NCI-H146 (cell line): Measurements from ENCODE around the gene SCUBE3.

Source experiments
- DNase-seq: peaks from one replicate; lab custom pipeline; 2025; lab: John Stamatoyannopoulos, UW

Gene SCUBE3

DNA sequence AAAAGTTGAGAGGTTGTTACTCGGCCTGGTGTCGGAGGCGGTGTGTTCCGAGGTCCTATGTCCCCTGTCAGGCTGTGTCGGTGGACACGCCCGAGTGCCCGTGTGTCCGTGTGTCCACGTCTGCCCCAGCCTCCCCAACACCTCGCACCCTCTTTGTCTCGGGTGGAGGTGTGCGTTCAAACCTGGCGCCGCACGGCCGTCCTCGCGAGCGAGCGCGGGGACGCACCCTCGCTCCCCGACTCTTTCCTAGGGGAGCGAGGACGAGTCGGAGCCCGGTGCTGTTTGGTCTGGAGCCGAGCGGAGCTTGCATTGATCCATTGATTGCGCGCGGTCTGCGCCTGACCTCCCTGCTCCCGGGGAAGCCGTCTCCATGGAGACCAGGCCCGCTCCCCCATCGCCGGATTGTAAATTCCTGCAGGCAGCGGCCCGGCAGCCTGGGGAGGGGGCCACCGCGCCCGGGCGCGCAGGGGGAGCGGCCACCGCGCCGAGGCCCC, 411 bp upstream of the SCUBE3 start:
- peak; percentile 70 for DNase-seq

DNA sequence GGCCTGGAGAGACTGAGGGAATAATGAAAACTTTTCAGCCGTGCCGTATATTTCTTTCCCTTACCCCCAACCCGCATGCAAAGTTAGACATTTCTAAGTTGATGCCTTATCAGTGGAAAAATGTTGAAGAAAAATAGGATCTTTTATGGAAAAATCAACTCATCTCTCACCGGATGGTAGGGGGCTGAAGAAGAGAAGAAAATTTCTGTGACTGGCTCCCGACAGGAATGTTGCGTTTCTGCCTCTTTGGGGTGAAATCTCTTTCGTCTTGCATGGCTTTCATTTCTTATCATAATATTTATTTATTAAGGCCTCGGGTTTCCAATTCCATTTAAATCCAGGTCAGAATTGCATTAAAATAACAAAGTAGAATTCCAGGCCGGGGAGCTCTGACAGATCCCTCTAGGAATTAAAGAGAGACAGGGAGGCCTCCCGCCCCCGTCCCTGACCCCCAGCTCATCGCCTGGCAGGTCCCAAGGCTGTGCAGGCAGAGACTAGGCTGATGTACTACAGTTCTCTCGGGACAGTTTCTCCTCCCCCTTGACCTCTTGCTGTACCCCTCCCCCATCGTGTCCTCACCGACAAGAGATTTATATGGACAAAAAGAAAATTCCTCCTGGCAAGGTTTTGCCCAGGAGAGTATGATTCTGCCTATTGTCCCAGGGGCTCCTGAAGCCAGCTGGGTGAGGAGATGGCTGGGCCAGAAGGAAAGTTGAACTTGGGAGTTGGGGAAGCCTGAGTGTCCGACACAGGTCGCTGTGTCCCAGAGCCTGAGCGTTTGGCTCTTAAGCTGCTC, 1.3 kb downstream of the SCUBE3 start:
- DNase-seq = no peak

DNA sequence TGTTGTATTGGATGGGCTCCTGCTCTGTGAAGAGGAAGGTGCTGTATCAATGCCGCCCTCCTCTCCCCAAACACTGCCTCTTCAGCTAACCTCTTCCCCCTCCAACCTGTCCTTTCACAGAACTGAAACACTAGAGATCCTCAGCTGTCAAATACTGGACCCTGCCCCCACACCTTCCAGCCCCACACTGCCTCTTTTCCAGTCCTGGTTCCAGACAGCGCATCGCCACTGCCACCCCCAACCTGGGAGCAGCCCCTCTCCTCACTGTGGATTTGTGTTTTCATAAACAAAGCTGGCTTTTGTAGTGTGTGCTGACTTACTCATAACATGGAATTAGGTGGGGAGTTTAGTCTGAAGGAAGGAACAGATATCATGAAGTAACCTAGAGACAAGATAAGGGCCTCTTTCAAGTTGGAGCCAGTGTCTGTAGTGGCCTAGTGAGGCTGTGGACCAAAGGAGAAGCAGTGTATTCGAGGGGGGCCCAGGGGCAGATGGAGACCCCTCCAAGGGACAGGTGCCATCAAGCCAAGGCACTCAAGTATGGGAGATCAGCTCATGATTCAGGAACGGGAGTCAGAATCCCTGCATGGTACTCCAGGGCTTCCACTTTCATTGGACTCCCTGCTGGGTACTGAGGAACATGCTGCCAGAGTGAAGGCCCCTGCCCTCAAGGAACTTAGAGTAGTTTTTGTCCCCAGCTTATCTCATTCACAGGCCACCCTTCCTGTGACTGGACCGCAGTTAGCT, 2.1 kb downstream of the SCUBE3 start:
- DNase-seq = no peak

DNA sequence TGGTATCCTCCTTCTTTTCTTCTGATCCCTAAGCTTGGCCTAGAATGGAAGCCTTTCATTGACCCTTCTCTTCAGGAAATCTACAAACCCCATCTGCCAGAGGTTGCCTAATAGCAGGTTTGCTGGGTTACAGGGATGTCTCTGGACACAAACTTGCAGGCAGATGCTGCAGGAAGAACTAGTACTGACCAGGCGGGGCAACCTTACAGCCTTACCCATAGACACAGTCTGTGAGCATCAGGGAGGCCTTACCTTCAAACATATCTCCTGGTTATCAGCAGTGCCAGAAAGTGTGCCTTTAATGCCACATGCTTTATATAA, 2.6 kb downstream of the SCUBE3 start:
- DNase-seq = no peak

DNA sequence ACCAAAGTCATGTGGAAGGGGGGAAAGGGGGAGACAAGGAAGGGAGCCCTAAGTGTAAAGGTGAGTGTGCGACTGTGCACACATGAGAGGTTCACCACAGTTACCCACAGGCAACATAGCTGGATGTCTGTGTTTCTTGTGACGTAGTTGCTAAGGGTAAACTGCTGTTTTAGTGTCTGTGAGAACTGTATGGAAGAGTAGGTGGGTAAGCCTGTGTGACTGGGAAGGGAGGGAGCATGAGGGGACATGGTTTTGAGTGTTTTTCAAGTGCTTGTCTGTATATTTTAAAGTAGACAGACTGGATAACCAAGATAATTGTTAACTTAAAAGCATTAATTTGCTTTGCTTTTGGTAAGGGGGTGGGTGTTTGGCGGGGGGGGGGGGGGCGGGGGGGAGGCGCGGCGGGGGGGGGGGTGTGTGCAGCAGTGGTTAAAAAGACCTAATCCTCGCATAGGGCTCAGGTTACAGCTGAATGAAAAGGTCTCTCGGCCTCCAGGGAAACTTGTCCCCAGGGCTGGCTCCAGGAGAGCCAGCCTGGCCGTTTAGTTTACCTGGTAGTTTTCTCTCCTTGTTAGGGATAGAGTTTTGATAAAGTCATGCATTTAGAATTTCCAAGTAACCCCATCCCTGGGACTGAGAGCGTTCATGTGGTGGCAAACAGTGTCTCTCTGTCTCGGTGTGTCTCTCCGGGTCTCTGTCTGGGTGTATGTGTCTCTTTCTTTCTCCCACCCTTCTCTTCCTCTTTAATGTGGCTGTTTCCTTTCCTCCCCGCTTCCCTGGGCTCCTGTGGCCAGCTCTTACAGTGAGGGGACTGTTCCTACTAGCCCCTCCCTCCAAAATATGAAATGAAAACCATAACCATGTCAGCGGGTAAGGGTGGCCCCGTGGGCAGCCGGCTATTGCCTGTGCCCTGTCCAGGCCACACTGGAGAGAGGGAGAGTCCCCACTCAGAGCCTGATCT, 3.4 kb downstream of the SCUBE3 start:
- DNase-seq = peak; percentile 70

DNA sequence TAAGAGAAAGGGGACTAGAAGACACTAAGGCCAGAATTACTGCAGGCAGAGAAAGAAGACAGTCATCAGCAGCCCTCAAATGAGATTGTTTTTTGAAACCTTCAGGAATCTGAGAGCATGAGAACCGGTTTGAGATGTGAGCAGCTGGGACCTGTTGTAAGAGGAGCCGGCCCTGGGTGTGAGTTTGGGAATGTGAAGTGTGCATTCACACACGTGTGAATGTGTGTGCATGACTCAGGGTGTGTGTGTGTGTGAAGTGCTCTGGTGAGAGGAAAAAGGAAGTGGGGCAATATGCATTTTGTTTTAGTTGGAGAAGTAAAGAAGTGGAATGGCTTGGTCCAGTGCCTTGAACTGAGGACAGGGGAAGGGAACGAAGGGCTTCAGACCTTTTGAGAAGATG, 4.3 kb downstream of the SCUBE3 start:
- DNase-seq = no peak

DNA sequence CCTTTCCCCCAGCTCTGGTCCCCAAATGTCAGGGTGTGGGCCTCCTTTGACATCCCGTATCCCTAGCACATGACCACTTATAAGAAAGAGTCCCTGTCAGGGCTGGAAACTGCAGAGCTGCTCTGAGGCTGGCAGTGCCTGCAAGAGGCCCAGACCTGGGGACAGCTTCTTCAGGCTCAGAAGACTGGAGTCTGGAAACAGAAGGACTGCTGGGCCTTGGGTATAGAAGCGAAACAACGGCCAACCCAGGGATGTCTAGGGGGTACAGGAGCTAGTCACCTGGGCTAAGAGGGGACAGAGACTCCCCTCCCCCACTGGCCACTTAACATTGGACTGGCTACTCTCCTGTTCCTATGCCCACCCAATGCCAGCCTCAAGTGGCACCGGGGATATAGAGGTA, 4.7 kb downstream of the SCUBE3 start:
- no peak for DNase-seq

DNA sequence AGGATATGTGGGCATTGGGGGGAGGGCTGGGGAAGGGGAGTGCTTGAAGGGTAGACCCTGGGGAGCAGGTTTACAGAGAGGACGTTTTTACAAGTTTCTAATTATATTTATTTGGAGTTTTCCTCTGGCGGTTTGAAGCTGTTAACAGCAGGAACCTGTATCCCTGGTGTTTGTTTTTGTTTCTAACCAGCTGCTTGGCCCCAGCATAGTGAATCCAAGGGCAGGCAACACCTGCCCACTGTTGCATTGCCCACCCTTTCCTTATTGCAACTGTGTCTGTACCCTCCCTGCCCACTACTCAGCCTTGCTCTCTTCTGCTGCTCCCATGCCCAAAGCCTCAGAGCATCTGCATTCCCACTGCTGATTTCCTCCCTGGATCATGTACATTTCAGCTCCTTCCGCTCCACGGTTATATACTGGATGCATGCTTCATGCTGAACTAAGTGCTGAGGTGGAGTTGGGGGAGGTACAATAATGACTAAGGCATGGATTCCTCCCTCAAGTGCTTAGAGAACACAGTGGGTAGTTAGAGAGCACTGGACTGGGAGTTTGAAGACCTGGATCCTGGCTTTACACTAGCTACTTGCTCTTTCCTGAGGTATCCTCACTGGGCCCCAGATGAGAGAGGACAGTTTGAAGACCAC, 6.0 kb downstream of the SCUBE3 start:
- peak; percentile 68 for DNase-seq

DNA sequence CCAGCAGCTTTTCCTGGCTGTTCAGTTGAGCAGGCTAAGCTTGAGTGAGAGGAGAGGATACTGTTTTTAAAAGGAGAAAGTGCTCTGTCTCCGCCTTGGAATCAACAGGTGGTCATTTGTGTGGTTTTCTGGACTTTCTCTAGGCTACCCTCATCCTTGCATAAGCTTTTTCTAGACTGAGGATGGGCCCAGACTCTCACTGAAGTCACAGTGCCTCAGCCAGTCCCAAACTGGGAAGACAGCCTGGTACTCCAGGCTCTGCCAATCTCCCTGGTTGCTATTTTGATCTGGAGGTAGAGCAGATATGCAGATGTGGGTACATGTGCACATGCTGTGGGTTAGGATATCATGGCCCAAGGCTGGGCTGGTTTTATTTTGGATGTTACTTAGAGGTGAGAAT, 7.0 kb downstream of the SCUBE3 start:
- no peak for DNase-seq

DNA sequence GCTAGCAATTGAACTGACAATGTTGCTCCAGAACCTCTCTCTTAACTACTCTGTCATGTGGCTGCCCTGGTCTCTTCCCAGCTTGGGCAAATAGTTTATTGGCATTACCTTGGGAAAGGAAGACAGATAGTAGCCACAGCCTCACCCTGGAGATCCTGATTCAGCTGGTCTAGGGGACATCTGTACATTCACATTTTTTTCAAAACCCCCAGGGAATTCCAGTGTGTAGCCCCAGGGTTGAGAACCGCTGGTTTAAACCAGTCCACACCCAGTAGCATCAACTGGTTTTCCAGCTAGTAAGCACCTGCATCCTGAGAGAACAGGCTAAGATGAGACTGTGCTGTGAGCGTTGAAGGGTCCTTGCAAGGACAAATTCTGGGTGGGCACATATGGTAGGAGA, 9.6 kb downstream of the SCUBE3 start:
- DNase-seq = no peak

DNA sequence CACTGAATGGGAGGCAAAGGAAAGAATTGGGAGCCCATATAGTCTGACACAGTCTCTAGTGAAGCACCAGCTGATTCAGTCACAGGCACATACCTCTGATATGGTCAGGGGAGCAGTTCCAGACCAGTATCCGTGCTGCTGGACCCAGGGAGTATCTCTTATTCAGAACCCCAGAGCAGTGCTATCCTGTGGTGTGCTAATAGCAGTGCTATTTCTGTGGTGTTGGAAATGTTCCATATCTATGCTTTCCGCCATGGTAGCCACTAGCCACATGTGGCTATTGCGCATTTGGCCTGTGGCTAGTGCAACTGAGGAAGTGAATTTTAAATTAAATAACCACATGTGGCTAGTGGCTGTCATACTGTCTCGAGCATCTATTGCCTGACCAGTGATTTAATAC, 11.0 kb downstream of the SCUBE3 start:
- DNase-seq = no peak

DNA sequence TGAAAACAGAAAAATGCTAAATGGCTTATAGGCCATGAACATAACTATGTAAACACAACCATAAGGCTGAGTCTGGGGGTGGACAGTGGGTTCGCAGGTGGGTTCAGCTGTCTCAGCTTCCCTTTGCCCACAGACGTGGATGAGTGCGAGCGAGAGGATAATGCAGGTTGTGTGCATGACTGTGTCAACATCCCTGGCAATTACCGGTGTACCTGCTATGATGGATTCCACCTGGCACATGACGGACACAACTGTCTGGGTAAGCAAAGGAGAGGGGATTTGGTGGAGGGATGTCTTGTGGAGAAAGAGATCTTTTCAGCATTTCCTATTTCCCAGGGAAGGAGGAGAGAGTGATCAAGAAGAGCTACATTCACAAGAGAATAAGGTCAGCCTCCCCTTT, 14.7 kb downstream of the SCUBE3 start:
- peak; percentile 85 for DNase-seq

DNA sequence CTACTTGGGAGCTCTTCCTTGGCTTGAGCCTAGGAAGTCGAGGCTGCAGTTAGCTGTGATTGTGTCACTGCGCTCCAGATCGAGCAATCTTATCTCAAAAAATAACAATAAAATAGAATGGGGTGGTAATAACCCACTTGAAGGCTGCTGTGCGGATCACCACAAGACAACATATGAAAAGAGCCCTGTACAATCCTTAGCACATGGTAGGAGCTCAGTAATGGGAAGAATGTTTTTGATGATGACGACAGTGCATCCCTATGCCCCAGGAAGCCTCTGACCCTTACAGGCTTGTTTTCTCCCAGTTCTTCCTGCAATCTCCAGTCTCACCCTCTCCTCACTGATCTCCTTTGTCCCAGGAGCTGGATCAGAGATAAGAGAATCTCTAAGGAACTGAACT, 15.5 kb downstream of the SCUBE3 start:
- DNase-seq = no peak

DNA sequence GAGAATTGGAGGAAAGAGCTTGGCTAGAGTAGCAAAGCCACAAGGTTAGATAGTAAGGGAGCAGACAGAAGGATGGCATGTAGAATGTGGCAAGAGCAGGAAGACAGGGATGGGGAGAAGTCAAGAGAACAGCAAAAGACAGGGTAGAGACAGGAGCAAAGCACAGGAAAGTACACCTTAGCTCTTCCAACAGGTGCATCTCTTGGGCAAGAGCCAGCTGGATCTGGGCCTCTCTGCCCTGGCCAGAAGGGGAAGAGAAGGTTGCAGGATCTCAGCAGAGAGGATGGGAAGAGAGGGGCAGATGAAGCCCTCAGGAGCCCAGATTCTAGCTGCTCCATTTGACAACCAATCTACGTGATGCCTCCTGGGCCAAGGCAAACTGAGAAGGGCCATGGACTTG, 16.7 kb downstream of the SCUBE3 start:
- no peak for DNase-seq

DNA sequence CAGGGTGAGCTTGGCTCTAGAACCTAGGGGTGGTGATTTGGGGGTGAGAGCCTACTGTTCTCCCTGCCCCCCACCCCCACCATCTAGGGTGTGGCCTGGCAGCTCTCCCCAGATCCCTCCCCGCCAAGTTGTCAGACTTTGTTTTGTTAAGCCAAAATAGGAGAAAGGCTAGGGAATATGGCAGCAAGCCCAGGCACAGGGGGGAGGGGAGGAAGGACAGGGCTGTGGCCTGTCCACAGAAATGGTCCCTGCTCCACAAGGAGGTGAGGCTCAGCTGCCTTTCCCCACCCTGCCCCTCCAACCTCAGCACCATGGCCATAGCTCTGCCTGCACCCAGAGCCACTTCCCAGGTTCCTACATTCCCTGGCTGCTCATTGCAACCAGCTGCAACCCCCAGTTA, 17.2 kb downstream of the SCUBE3 start:
- DNase-seq = no peak

DNA sequence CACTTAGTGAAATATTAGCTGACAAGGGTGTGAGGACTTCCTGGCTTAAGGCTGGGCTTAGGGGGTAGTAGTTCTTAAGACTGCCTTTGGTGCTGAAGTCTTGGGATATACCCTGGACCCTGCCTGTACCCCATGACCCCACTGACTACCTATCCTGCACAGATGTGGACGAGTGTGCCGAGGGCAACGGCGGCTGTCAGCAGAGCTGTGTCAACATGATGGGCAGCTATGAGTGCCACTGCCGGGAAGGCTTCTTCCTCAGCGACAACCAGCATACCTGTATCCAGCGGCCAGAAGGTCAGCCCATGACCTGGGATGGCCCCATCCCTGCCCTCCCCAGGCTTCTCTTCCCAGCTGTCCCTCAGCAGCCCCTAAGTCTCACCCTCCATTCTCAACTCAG, 17.8 kb downstream of the SCUBE3 start:
- DNase-seq = no peak

DNA sequence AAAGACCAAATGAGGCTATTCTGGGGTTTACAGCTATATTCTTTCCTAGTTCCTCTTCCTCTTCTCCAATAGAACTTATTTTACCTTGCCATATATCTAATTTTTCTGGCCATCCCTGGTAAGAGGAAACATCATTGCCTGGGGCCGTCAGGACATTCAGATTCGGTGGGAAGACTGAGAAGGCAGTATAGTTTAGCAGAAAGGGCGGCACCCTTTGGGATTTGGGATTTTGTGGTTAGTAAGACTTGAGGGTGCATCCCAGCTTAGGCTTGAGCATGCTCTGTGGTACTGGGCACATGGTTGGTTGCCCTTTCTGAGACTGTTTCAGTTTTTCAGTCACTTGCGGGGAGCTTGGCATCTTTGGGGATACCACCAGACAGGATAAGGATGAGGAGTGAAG, 21.1 kb downstream of the SCUBE3 start:
- DNase-seq = no peak

DNA sequence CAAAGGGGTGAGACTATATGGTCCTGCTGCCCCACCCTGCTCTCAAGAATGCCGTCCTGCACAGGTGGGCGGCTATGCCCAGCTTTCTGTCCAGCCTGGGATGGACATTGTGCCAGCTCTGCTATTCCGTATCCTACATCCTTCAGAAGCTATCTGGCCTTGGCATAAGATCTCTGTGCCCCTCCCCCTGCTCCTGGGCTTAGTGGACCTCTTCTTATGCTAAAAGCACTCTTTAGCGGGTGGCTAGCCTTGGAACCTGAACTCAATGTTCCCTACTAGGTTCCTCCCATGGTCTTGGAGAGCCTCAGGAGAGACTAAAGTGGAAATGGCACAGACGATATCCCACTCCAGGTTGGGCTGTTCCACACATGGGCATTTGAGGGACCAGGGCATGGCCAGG, 22.5 kb downstream of the SCUBE3 start:
- no peak for DNase-seq

DNA sequence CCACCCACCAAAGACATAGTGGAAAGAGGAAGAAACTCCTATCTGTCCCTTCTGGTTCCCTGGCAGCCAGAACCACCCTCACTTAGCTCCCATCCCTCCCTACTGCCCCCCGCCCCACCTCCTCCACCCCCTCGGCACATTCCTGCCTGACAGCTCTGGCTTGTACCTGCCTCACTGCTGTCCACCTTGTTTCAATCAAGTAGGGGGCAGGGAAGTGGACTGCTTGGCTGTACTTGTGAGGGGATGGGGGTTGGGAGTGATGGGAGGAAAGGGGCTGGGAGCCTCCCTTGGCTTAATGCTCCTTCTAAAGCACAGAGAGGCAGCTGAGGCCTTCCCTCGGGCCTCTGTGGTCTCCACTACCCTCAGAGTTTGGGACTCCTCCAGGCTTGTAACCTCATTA, 23.7 kb downstream of the SCUBE3 start:
- DNase-seq = no peak

DNA sequence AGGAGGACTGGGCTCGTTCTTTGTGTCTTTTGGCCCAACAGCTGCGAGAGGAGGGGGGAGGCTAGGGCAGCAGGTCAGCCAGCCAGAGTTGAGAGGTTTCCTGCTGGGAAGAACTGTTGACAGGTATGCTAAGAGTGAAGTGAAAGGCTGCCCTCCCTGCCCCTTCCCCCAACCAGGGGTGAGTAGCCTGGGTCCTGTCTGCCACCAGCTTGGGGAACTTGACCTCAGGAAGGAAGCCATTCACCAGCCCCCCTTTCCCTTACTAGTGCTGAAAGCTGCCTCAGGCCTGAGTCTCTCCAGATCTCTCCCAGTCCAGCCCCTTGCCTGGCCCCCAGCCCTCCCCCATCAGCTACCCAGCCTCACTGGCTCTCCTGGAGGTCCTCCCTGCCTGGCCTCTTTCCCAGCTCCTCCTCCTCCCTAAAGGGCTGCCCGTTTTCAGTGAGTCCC, 25.1 kb downstream of the SCUBE3 start:
- peak; percentile 26 for DNase-seq

DNA sequence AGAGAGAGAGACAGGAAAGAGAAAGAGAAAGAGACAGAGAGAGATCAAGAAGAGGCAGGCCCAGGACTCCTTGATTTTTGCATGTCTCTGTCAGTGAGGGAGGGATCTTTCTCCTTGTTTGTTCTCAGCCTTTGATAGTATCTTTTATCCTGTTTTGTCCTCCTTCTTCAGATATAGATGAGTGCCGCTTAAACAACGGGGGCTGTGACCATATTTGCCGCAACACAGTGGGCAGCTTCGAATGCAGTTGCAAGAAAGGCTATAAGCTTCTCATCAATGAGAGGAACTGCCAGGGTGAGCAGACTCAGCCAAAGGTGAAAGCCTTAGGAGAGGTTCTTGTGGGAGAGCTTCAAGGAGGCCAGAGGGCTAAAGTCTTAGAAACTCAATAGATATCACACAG, 25.8 kb downstream of the SCUBE3 start:
- DNase-seq = no peak
